SKM-1 (cell line): ENCODE data around the gene ACAP3.

Source experiments
- DNase-seq: peaks from one replicate; lab custom pipeline; 2025; ENCODE audit not compliant: unreplicated experiment; lab: John Stamatoyannopoulos, UW

Gene ACAP3

DNA sequence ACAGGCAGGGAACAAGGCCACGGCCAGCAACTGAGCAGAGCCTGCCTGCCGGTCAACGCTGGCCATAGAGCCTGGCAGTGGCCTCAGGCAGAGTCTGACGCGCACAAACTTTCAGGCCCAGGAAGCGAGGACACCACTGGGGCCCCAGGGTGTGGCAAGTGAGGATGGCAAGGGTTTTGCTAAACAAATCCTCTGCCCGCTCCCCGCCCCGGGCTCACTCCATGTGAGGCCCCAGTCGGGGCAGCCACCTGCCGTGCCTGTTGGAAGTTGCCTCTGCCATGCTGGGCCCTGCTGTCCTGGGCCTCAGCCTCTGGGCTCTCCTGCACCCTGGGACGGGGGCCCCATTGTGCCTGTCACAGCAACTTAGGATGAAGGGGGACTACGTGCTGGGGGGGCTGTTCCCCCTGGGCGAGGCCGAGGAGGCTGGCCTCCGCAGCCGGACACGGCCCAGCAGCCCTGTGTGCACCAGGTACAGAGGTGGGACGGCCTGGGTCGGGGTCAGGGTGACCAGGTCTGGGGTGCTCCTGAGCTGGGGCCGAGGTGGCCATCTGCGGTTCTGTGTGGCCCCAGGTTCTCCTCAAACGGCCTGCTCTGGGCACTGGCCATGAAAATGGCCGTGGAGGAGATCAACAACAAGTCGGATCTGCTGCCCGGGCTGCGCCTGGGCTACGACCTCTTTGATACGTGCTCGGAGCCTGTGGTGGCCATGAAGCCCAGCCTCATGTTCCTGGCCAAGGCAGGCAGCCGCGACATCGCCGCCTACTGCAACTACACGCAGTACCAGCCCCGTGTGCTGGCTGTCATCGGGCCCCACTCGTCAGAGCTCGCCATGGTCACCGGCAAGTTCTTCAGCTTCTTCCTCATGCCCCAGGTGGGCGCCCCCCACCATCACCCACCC lies 23.6 kb upstream of the ACAP3 start, which contains the start of gene TAS1R3:
Gene TAS1R3 (plus strand): TSS at position 213 of the 898 bp plus-strand sequence. CDS start 66 bp downstream, at position 279.
- DNase-seq: no peak

GRCh38 chr1:1330366-1331067 lies 22.8 kb upstream of the ACAP3 start:
- DNase-seq: no peak

DNA sequence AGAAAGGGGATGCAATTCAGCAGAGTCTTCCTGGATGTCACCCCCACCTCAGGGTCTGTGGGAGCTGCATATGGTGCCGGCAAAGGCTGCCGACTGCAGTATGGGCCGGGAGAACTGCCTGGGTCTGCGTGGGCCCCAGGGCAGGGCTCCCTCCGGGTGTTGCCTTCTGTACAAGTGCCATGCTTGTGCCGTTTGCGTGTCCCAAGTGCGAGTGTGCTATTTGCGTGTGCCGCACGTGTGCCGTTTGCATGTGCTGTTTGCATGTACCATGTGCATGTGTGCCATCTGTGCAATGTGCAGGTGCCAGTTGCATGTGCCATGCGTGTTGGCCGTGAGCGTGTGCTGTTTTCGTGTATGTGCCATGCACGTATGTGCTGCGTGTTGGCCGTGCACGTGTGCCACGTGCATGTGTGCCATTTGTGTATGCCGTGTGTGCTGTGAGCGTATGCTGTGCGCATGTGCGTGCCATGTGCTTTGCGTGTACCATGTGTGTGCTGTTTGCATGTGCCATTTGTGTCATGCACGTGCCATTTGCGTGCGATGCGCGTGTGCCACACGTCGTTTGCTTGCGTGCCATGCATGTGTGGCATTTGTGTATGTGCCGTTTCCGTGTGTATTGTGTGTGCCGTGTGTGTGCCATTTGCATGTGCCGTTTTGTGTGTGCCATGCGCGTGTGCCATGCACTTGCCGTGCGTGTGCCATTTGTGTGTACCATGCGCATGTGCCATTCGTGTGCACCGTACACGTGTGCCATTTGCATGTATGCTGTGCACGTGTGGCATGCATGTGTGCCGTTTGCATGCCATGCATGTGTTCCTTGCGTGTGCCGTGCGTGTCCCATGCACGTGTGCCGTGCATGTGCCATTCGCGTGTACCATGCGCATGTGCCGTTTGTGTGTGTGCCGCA lies 21.8 kb upstream of the ACAP3 start:
- DNase-seq: no peak

DNA sequence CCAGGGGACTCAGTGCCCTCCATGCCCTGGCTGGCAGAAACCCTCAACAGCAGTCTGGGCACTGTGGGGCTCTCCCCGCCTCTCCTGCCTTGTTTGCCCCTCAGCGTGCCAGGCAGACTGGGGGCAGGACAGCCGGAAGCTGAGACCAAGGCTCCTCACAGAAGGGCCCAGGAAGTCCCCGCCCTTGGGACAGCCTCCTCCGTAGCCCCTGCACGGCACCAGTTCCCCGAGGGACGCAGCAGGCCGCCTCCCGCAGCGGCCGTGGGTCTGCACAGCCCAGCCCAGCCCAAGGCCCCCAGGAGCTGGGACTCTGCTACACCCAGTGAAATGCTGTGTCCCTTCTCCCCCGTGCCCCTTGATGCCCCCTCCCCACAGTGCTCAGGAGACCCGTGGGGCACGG lies 20.5 kb upstream of the ACAP3 start:
- no peak for DNase-seq

GRCh38 chr1:1327291-1327690 lies 19.6 kb upstream of the ACAP3 start:
- no peak for DNase-seq

DNA sequence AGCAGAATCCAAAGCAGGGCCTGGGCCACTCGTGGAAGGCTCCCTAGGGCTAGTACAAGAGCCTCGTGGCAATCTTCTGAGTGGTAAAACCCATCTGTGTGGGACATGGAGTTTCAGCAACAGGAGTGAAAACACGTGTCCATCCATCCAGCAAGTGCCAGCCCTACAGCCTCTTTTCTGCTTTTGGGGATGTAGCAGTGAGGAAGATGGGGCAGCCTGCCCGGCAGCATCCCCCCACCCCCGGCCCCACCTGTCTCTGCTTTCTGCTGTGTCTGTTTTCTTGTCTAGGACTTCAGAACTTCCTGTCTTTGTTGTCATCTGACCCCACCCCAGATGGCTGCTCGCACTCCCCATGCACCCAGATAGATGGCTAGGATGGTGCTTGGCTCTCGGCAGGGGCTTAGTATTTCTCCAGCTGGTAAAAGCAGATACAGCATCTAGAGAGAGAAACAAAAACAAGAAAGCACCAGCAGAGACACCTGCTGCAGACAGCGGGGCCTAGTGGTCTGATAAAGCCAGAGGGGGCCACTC lies 18.4 kb upstream of the ACAP3 start:
- no peak for DNase-seq

DNA sequence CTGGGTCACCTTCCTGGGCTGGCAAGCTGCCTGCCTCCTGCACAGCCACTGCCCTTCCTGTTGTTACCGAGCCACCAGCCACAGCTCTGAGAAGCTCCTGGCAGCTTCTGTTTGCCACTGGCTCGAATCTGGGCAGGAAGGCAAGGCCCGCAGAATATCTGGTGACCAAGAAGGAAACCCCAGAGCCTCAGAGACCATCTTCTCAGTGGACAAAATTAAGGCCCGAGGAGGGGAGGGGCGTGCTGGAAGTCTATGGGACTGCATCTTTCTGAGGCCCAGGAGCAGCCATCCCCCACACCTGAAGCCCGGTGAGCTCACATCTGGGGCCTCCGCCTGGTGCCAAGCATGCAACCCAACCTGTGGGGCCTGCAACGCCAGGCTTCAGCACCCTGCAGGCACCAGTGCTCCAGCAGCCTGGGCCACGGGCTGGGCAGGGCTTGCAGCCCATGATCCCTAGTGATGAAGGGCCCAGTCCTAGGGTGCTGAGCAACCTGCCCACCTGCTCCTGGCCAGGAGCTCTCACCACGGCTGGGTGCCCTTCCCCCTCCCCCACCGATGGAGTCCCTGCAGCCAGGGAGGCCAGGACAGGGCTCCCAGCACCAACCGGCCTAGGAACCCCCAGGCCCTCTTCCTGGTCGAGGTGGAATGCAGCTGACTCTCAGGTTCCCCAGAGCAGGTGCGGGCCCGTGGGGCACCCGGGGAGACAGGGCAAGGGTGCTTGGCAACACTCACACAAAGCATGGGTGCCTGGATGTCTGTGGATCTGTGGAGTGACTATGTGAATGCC lies 17.8 kb upstream of the ACAP3 start:
- DNase-seq: no peak

- DNase-seq: peak; percentile 64
These were observed 17.0 kb upstream of the ACAP3 start, which contains the start of the genes CPTP and INTS11 for GRCh38 chr1:1324524-1325287. Gene CPTP, plus strand, starts transcription at chr1:1324802. Its CDS starts 2,109 bp downstream, at chr1:1326911. Gene INTS11, minus strand, starts transcription at chr1:1324660. Its CDS starts 52 bp downstream, at chr1:1324608.

DNA sequence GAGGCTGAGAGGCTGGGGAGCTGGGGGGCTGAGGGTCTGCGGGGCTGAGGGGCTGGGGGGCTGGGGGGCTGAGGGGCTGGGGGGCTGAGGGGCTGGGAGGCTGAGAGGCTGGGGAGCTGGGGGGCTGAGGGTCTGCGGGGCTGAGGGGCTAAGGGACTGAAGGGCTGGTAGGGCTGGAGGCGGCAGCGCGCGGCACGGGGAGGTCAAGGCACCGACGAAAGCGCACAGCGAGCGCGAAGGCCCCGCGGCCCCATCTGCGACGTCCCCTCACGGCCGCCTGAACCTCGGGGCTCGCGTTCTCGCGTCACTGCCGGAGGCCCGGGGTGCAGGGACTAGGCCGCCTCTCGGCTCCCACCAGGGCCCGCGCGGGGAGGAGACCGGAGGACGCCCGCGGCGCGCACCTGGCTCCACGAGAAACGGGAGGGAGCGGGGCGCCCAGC lies 16.4 kb upstream of the ACAP3 start:
- DNase-seq: no peak

DNA sequence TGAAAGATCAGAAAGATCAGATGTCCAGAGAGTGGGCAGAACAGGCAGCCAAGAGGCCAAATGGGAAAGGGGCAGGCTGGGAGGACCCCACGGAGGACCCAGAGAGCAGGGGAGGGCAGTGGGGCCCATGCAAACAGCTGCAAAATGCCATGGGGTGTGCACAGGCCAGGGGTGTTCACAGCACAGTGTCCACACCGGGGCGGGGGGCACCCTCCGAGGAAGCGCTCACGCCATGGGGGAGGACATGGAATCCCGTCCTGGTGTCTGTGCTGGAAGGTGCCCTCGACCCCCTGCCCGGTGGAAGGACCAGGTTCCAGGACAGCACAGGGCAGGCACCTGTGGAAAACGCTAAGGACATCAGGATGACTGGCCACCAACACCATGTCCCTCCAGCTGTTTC lies 15.2 kb upstream of the ACAP3 start:
- no peak for DNase-seq

- DNase-seq: no peak
These were observed 14.7 kb upstream of the ACAP3 start for GRCh38 chr1:1322418-1322817.

GRCh38 chr1:1321477-1321876 lies 13.7 kb upstream of the ACAP3 start:
- DNase-seq: no peak

DNA sequence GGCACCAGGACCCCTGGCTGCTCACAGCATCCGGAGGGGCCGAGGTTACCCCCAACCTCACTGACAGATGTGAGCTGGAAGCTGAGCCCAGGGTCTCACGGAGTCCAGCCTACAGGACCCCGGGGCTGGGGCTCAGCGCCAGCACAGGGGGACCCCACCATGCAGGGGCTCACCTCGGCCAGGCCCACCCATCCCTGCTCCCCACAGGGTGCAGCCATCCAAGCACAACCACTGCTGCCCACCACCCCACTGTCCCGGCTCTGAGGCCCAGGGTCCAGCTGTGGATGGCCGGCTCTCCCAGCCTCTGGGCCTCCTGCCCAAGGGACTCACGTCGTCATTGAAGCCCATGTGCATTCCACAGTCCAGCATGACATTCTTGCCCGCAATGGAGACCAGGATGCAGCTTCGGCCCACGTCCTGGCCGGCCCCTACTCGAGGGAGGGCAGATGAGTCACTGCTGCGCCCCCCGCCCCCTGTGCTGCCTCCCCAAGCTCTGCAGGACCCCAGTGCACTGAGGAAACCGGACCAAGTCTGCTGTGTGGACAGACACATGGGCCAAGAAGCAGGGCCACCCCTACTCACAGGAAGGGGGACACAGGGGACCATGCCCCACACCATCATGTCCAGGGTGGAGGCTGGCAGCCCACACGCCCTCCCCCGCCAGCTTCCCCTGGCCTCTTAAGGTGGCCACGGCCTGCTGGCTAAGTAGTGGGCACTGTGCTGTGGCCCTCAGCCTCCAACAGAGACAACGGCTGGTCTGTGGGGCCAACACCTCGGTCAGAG lies 13.1 kb upstream of the ACAP3 start:
- DNase-seq: no peak

DNA sequence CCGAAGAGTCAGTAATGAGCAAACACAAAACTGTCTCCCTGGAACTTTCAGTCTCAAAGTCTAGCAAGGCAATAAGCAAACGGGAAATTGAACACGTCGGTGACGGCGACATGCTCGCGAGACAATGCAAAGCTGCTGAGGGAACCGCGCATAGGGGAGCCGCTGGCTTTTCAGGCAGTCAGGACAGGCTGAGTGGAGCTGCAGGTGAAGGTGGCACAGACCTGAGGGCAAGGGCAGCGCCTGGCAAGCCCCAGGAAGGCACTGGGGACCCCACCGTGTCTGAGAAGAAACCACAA lies 11.9 kb upstream of the ACAP3 start:
- no peak for DNase-seq

- no peak for DNase-seq
These were observed 11.3 kb upstream of the ACAP3 start for GRCh38 chr1:1318777-1319645.

GRCh38 chr1:1318131-1318652 lies 10.5 kb upstream of the ACAP3 start:
- DNase-seq: no peak

DNA sequence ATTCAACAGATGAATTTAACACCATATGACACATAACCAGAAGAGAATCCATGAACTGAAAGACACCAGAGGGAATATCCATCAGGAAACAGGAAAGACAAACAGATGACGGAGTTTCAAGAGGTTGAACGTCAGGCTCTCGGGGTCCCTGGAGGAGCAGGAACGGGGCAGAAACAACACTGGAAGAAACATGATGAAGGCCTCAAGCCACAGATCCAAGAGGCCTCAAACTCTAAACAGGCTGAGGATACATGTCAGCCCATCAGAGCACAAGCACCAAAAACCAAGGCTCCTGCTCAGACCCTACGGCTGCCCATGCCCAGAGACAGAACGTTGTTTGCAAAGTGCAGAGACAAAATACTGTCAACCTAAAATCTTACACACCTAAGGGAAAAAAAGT lies 9.7 kb upstream of the ACAP3 start:
- no peak for DNase-seq
